PC-3 (cell line): ENCODE results near the gene PPIF.

Experiments
- EZH2phosphoT487 ChIP-seq: fragments of 300-600 bp; sonication (generic); IDR thresholded peaks from 2 replicates; pipeline ENCODE4 v1.6.1; 2018; ENCODE audit warnings: mild to moderate bottlenecking, antibody characterized with exemption, low read length, borderline replicate concordance
- TF ChIP-seq, protein P1 (sequence below): fragments of 300-600 bp; sonication (generic); conservative IDR thresholded peaks from 2 replicates; pipeline ENCODE4 v1.5.1; 2017; ENCODE audit warnings: antibody characterized with exemption, low read depth, mild to moderate bottlenecking, low read length

GRCh38 chr10:79384773-79385391 is 37.6 kb downstream of the PPIF start:
- TF ChIP-seq, protein P1, sequence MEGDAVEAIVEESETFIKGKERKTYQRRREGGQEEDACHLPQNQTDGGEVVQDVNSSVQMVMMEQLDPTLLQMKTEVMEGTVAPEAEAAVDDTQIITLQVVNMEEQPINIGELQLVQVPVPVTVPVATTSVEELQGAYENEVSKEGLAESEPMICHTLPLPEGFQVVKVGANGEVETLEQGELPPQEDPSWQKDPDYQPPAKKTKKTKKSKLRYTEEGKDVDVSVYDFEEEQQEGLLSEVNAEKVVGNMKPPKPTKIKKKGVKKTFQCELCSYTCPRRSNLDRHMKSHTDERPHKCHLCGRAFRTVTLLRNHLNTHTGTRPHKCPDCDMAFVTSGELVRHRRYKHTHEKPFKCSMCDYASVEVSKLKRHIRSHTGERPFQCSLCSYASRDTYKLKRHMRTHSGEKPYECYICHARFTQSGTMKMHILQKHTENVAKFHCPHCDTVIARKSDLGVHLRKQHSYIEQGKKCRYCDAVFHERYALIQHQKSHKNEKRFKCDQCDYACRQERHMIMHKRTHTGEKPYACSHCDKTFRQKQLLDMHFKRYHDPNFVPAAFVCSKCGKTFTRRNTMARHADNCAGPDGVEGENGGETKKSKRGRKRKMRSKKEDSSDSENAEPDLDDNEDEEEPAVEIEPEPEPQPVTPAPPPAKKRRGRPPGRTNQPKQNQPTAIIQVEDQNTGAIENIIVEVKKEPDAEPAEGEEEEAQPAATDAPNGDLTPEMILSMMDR: no peak
- no peak for TF ChIP-seq EZH2phosphoT487
